ENCODE measurements around the gene PHF20. TPM values are rescaled to one million over a fixed set of nuclear protein-coding genes. Genes with fewer than 3 reads are reported as not detected.

The PHF20 gene
- total and polyA plus RNA-seq, 2 donors (not counting 3 experiments of a cell fraction or from before 2014, with no cell fraction given) = 25.0 to 45.8 TPM

DNA sequence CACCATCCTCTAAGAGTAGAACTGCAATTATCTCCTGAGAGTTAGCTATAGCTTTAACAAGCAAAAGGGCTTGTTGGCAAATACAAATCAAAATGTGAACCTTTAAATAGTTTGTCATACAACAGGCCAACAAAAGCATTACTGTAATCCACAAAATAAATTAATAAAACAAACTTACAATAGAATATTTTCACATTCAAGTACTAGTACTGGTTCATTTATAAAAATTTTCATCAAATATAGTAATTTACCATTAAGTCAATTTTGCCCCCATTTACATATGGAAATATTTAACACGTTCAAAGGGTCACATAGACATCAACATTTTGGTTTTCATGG lies 39.2 kb upstream of the PHF20 start:
- peaks cover 35 to 58% of the 10 kb centered on the region in 2 experiments for H3K36me3 ChIP-seq (ENCODE audit: control insufficient read depth in 2 of 2, extremely low read depth in 1 of 2, insufficient read depth in 2 of 2, low read length in 2 of 2)
- no peaks in the 10 kb centered on the region for H3K9me3 ChIP-seq (replicated peaks; ENCODE audit: control insufficient read depth, insufficient read depth, low read length)
- no peak overlapping the region for H2AFZ ChIP-seq (ENCODE audit: low read depth, low read length)
- dilution Hi-C loops (cut with MboI; ENCODE audit: extremely low pct_ligation_motif_present, low sequenced_read_pairs) (no loop called here), intact Hi-C loops (cut with micrococcal nuclease) (loop anchor here (5.0 kb wide), 1 partner anchor 40 kb away; the partner anchor contains the start of gene PHF20)
- no peaks in the 10 kb centered on the region for H3K27me3 ChIP-seq (ENCODE audit: control insufficient read depth in 2 of 2, insufficient read depth in 2 of 2, low read length in 2 of 2)
- no TSS peak for BruUV-seq (replicated peaks)
- TF ChIP-seq JUN (IDR thresholded peaks at IDR 0.05; ENCODE audit: borderline replicate concordance, insufficient read depth, insufficient read length, low read depth) (no peak), EZH2 (IDR thresholded peaks at IDR 0.05; ENCODE audit: borderline replicate concordance, low read depth, low read length, severe bottlenecking) (no peak), POLR2AphosphoS5 (IDR thresholded peaks at IDR 0.05; ENCODE audit: insufficient read depth, low read depth, low read length) (no peak), GATA2 (IDR thresholded peaks at IDR 0.05; ENCODE audit: insufficient read depth, insufficient read length, low read depth, low read length) (no peak), MYC (IDR thresholded peaks at IDR 0.05; ENCODE audit: low read depth, low read length) (no peak), FOS (IDR thresholded peaks at IDR 0.05; ENCODE audit: borderline replicate concordance, insufficient read depth, low read length) (no peak), POLR2A (IDR thresholded peaks at IDR 0.05; ENCODE audit: low read depth, low read length) (no peak)
- TF ChIP-seq, protein P1, sequence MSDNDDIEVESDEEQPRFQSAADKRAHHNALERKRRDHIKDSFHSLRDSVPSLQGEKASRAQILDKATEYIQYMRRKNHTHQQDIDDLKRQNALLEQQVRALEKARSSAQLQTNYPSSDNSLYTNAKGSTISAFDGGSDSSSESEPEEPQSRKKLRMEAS (IDR thresholded peaks at IDR 0.05; ENCODE audit: insufficient read depth, insufficient read length) = no peak
- TF ChIP-seq, protein P2, sequence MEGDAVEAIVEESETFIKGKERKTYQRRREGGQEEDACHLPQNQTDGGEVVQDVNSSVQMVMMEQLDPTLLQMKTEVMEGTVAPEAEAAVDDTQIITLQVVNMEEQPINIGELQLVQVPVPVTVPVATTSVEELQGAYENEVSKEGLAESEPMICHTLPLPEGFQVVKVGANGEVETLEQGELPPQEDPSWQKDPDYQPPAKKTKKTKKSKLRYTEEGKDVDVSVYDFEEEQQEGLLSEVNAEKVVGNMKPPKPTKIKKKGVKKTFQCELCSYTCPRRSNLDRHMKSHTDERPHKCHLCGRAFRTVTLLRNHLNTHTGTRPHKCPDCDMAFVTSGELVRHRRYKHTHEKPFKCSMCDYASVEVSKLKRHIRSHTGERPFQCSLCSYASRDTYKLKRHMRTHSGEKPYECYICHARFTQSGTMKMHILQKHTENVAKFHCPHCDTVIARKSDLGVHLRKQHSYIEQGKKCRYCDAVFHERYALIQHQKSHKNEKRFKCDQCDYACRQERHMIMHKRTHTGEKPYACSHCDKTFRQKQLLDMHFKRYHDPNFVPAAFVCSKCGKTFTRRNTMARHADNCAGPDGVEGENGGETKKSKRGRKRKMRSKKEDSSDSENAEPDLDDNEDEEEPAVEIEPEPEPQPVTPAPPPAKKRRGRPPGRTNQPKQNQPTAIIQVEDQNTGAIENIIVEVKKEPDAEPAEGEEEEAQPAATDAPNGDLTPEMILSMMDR (IDR thresholded peaks at IDR 0.05; ENCODE audit: extremely low read depth in 1 of 2, insufficient read depth in 1 of 2, low read depth in 1 of 2, low read length in 2 of 2) = no peak
- peaks cover 12% of the 10 kb centered on the region for H3K4me1 ChIP-seq (ENCODE audit: control insufficient read depth, extremely low read depth, insufficient read depth, low read length)
- no peak overlapping the region for H3K4me3 ChIP-seq (replicated peaks in 1 of 3; ENCODE audit: insufficient read depth in 1 of 3, low read depth in 1 of 3, low read length in 3 of 3)
- ChIA-PET CTCF (interaction anchor here (0.9 to 1.1 kb wide), 2 partner anchors 10 to 37 kb away, joined by 3 read pairs; partner anchors contain the start of gene RBM39), POLR2A (interaction anchor here (0.7 to 1.4 kb wide), 3 partner anchors 9 to 13 kb away, joined by 3 to 6 read pairs (median 4); partner anchors contain the start of gene RBM39)
- no peaks in the 10 kb centered on the region for H3K9me1 ChIP-seq (replicated peaks; ENCODE audit: control insufficient read depth, extremely low read depth, insufficient read depth, low read length)
- no peak for FAIRE-seq
- H4K20me1 ChIP-seq (replicated peaks; ENCODE audit: control insufficient read depth, extremely low read depth, insufficient read depth, low read length) = peaks cover 39% of the 10 kb centered on the region
- H3K79me2 ChIP-seq (ENCODE audit: control insufficient read depth, insufficient read depth, low read length) = peaks cover 90% of the 10 kb centered on the region
- no peak overlapping the region for H3K27ac ChIP-seq (ENCODE audit: insufficient read depth, low read depth, low read length)
- no peak overlapping the region for H3K9ac ChIP-seq (replicated peaks; ENCODE audit: extremely low read depth, insufficient read depth, low read length)
- DNase-seq (ENCODE audit: low read depth, low spot score) = no peak
- no peak overlapping the region for H3K4me2 ChIP-seq (ENCODE audit: insufficient read depth, low read length)
